ENCODE results near the gene MRM1. TPM values are rescaled to one million over a fixed set of nuclear protein-coding genes. Genes with fewer than 3 reads are reported as not detected.

The MRM1 gene
- total RNA-seq, 6 experiments from 2014 or later, result 2.5 to 8.6 (median 6.0) TPM

GRCh38 chr17:36576793-36577192 lies 24.6 kb upstream of the MRM1 start:
- H3K9me3 ChIP-seq, result no peaks in the 10 kb centered on the region
- peaks cover 7 to 68% (median 27%) of the 10 kb centered on the region in 4 donors for H3K36me3 ChIP-seq
- no peaks in the 10 kb centered on the region for H3K27me3 ChIP-seq
- DNase-seq (no peak), ATAC-seq (no peak)
- no peak overlapping the region for H3K4me3 ChIP-seq
- 60% methylated on average over 2 of the region's 2 CpGs for WGBS (ENCODE audit: insufficient coverage, low coverage, low lambda C conversion rate, missing lambda C conversion rate)
- TF ChIP-seq CTCF (IDR thresholded peaks at IDR 0.05) (no peak), POLR2A (IDR thresholded peaks at IDR 0.05) (no peak)
- no peak overlapping the region for H3K27ac ChIP-seq
- intact Hi-C loops (cut with DNase I), result no loop called here
- H3K4me1 ChIP-seq, result no peaks in the 10 kb centered on the region

- no peak for DNase-seq
- WGBS (ENCODE audit: insufficient coverage, low coverage, low lambda C conversion rate, missing lambda C conversion rate), result 94% methylated on average over 2 of the region's 2 CpGs
- Histone ChIP-seq H3K9me3 (no peaks in the 10 kb centered on the region), H3K27me3 (no peaks in the 10 kb centered on the region), H3K4me3 (no peak overlapping the region), H3K36me3 (peaks cover 7 to 67% (median 30%) of the 10 kb centered on the region in 4 donors), H3K4me1 (peaks cover 0 to 15% (median 4%) of the 10 kb centered on the region in 4 donors), H3K27ac (no peak overlapping the region)
- intact Hi-C loops (cut with DNase I), result no loop called here
- no peak for ATAC-seq
- TF ChIP-seq CTCF (IDR thresholded peaks at IDR 0.05) (no peak), POLR2A (IDR thresholded peaks at IDR 0.05) (no peak)
These were observed 22.7 kb upstream of the MRM1 start for GRCh38 chr17:36578671-36579070.

GRCh38 chr17:36583787-36584186 lies 17.6 kb upstream of the MRM1 start:
- intact Hi-C loops (cut with DNase I), result no loop called here
- TF ChIP-seq CTCF (IDR thresholded peaks at IDR 0.05), result no peak
- TF ChIP-seq POLR2A (IDR thresholded peaks at IDR 0.05), result no peak
- ATAC-seq, result peak; percentile 69 to 85 (median 81)
- Histone ChIP-seq H3K36me3 (peaks cover 17 to 73% (median 38%) of the 10 kb centered on the region in 4 donors), H3K4me1 (peaks cover 0 to 24% (median 7%) of the 10 kb centered on the region in 4 donors), H3K9me3 (no peaks in the 10 kb centered on the region), H3K27me3 (no peaks in the 10 kb centered on the region), H3K4me3 (no peak overlapping the region), H3K27ac (peak overlapping the region in 1 of 3 donors; percentile 52)
- DNase-seq, result no peak
- 36% methylated on average over 1 of the region's 1 CpG for WGBS (ENCODE audit: insufficient coverage, low coverage, low lambda C conversion rate, missing lambda C conversion rate)

GRCh38 chr17:36586138-36586537 lies 15.2 kb upstream of the MRM1 start:
- no peak for ATAC-seq
- DNase-seq, result no peak
- intact Hi-C loops (cut with DNase I), result no loop called here
- H3K27me3 ChIP-seq, result no peaks in the 10 kb centered on the region
- peaks cover 0 to 36% (median 11%) of the 10 kb centered on the region in 4 donors for H3K4me1 ChIP-seq
- H3K9me3 ChIP-seq, result no peaks in the 10 kb centered on the region
- TF ChIP-seq CTCF (IDR thresholded peaks at IDR 0.05) (no peak), POLR2A (IDR thresholded peaks at IDR 0.05) (no peak)
- 95% methylated on average over 2 of the region's 2 CpGs for WGBS (ENCODE audit: insufficient coverage, low coverage, low lambda C conversion rate, missing lambda C conversion rate)
- H3K27ac ChIP-seq, result no peak overlapping the region
- no peak overlapping the region for H3K4me3 ChIP-seq
- peaks cover 5 to 65% (median 30%) of the 10 kb centered on the region in 4 donors for H3K36me3 ChIP-seq
